Effector memory CD4-positive, alpha-beta T cell (primary cell): ENCODE data around the gene SF3B6.
"Not testable (repeated sequence)": the region's sequence is repeated elsewhere in the genome, so short reads cannot be mapped to it uniquely, and the experiment has no call there.

Experiments used
- DNase-seq, 3 donors: peaks; one replicate each; pipeline ENCODE4 v3.0.0-alpha.2; 2020
- H3K27ac ChIP-seq: 2 replicates; pipeline ENCODE4 v1.7.0; 2013; ENCODE audit warnings: mild to moderate bottlenecking, low read length, moderate library complexity; ENCODE audit not compliant: insufficient read depth, poor library complexity, severe bottlenecking
- H3K27me3 ChIP-seq: replicated peaks from 2 replicates; pipeline ENCODE4 v1.7.0; 2013; ENCODE audit warnings: mild to moderate bottlenecking, low read length; ENCODE audit not compliant: insufficient read depth, control insufficient read depth, poor library complexity, severe bottlenecking
- H3K36me3 ChIP-seq: 2 replicates; pipeline ENCODE4 v1.7.0; 2013; ENCODE audit warnings: mild to moderate bottlenecking, low read length, moderate library complexity; ENCODE audit not compliant: control insufficient read depth, insufficient read depth
- H3K4me1 ChIP-seq: 2 replicates; pipeline ENCODE4 v1.7.0; 2013; ENCODE audit warnings: low read length, mild to moderate bottlenecking; ENCODE audit not compliant: control insufficient read depth, insufficient read depth, poor library complexity, severe bottlenecking
- H3K4me3 ChIP-seq: 2 replicates; pipeline ENCODE4 v1.7.0; 2013; ENCODE audit warnings: low read length, low read depth, mild to moderate bottlenecking; ENCODE audit not compliant: insufficient read depth, poor library complexity, severe bottlenecking
- H3K9me3 ChIP-seq: 2 replicates; pipeline ENCODE4 v1.7.0; 2013; ENCODE audit warnings: mild to moderate bottlenecking, low read length, moderate library complexity; ENCODE audit not compliant: control insufficient read depth

Gene SF3B6

DNA sequence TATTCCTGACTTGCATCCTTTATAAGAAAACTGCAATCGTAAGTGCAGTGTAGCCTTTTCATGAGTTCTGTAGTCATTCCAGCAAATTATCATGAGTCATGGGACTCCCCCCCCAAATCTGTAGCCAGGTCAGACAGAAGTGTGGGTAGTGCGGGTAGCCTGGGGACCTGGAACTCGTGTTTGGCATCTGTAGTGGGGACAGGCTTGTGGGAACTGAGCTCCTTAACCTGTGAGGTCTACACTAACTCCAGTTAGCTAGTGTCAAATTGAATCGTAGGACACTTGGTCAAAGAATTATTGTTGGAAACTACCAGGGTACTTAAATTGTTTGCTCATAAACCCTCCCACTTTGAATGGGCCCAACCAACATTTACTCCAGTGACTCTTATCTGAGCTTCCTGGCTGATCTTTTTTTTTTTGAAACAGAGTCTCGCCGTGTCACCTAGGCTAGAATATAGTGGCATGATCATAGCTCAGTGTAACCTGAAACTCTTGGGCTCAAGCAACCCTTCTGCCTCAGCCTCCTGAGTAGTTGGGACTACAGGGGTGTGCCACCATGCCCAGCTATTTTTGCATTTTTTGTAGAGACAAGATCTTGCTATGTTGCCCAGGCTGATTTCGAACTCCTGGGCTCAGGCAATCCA is 34.7 kb upstream of the SF3B6 start:
- Histone ChIP-seq H3K4me3 (no peak overlapping the region), H3K36me3 (no peaks in the 10 kb centered on the region), H3K4me1 (no peaks in the 10 kb centered on the region), H3K27ac (no peak overlapping the region), H3K27me3 (no peaks in the 10 kb centered on the region), H3K9me3 (no peaks in the 10 kb centered on the region)
- DNase-seq, result no peak

DNA sequence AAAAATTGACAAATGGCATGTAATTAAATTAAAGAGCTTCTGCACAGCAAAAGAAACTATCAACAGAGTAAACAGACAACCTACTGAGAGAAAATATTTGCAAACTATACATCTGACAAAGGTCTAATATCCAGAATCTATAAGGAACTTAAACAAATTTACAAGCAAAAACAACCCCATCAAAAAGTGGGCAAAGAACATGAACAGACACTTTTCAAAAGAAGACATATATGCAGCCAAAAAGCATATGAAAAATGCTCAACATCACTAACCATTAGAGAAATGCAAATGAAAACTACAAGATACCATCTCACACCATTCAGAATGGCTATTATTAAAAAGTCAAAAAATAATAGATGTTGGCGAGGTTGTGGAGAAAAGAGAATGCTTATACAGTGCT is 33.3 kb upstream of the SF3B6 start:
- H3K27me3 ChIP-seq, H3K36me3 ChIP-seq, DNase-seq, H3K4me1 ChIP-seq, H3K4me3 ChIP-seq, H3K27ac ChIP-seq, H3K9me3 ChIP-seq: not testable (repeated sequence)

DNA sequence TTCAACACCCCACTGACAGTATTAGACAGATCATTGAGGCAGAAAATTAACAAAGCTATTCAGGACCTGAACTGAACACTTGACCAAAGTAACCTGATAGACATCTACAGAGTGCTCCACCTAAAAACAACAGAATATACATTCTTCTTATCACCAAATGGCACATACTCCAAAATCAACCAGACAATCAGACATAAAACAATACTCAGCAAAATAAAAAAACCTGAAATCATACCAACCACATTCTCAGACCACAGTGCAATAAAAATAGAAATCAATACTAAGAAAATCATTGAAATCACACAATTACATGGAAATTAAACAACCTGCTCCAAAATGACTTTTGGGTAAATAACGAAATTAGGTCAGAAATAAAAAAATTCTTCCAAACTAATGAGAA is 31.2 kb upstream of the SF3B6 start:
- H3K4me3 ChIP-seq, result no peak overlapping the region
- no peaks in the 10 kb centered on the region for H3K27me3 ChIP-seq
- no peaks in the 10 kb centered on the region for H3K36me3 ChIP-seq
- H3K9me3 ChIP-seq, result no peaks in the 10 kb centered on the region
- H3K27ac ChIP-seq, result no peak overlapping the region
- DNase-seq, result no peak
- no peaks in the 10 kb centered on the region for H3K4me1 ChIP-seq

DNA sequence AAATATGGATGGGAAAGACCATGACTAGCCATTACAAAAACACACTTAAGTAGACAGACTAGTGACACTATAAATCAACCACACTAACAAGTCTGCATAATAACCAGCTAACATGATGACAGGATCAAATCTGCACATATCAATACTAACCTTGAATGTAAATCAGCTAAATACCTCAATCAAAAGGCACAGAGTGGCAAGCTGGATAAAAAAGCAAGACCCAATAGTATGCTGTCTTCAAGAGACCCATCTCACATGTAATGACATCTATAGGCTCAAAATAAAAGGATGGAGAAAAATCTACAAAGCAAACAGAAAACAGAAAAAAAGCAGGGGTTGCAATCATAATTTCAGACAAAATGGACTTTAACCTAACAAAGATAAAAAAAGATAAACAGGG is 30.7 kb upstream of the SF3B6 start:
- no peak for DNase-seq
- H3K4me3 ChIP-seq, result no peak overlapping the region
- no peaks in the 10 kb centered on the region for H3K36me3 ChIP-seq
- no peaks in the 10 kb centered on the region for H3K27me3 ChIP-seq
- no peaks in the 10 kb centered on the region for H3K4me1 ChIP-seq
- H3K9me3 ChIP-seq, result no peaks in the 10 kb centered on the region
- H3K27ac ChIP-seq, result no peak overlapping the region

DNA sequence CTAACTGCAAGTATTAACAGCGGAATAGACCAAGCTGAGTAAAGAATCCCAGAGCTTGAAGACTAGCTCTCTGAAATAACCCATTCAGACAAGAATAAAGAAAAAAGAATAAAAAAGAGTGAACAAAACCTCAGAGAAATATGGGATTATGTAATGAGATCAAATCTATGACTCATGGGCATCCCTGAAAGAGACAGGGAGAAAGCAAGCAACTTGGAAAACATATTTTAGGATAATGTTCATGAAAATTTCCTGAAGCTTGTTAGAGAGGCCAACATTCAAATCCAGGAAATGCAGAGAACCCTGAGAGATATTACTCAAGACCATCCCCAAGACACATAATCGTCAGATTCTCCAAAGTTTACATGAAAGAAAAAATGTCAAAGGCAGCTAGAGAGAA is 29.7 kb upstream of the SF3B6 start:
- H3K4me1 ChIP-seq, result no peaks in the 10 kb centered on the region
- H3K4me3 ChIP-seq, result no peak overlapping the region
- H3K36me3 ChIP-seq, result no peaks in the 10 kb centered on the region
- H3K27ac ChIP-seq, result no peak overlapping the region
- H3K9me3 ChIP-seq, result no peaks in the 10 kb centered on the region
- no peak for DNase-seq
- no peaks in the 10 kb centered on the region for H3K27me3 ChIP-seq

DNA sequence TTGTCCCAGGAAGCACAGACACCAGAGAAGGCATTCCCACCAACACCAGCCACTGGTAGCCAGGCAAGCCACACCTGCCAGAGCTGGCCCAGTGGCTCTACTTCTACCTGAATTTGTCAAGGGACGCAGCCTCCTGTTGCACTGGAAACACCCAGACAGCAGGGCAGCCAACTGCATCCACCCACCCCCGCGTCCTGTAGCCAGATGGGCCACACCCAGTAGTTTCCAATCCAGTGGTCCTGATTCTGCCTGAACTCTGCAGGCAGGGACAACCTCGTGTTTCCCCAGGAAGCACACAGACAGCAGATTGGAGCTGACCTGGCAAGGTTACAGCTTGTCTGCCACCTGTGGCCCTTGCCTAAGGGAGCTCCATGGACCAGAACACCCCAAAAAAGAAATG is 28.8 kb upstream of the SF3B6 start:
- Histone ChIP-seq H3K9me3 (no peaks in the 10 kb centered on the region), H3K36me3 (no peaks in the 10 kb centered on the region), H3K27ac (no peak overlapping the region), H3K4me1 (no peaks in the 10 kb centered on the region), H3K4me3 (no peak overlapping the region), H3K27me3 (no peaks in the 10 kb centered on the region)
- DNase-seq, result no peak

DNA sequence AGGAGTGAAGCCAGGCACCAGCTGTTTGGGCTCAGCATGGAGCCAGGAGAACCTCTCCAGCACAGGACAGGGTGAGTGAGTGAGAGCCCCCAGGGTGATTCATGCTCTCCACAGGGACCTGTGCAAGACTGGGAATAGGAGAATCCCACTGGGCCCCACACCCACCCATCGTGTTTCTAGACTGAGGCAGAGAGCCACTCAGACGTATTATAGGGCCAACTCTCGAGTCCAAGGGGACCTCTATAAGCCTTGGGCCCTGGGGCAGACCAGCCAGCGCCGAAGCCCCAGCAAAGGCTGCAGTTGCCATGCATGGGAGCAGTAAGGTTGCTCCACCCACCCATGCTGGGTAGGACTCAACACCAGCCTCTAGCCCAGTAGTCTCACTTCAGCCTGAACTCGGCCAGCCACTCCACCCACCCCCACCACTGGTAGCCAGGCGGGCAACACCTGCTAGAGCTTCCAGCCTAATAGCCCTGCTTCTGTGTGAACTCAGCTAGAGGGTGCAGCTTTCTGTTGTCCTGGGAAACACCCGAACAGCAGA is 28.1 kb upstream of the SF3B6 start:
- no peak overlapping the region for H3K27ac ChIP-seq
- DNase-seq, result no peak
- no peaks in the 10 kb centered on the region for H3K36me3 ChIP-seq
- H3K4me3 ChIP-seq, result no peak overlapping the region
- H3K27me3 ChIP-seq, result no peaks in the 10 kb centered on the region
- no peaks in the 10 kb centered on the region for H3K9me3 ChIP-seq
- no peaks in the 10 kb centered on the region for H3K4me1 ChIP-seq

DNA sequence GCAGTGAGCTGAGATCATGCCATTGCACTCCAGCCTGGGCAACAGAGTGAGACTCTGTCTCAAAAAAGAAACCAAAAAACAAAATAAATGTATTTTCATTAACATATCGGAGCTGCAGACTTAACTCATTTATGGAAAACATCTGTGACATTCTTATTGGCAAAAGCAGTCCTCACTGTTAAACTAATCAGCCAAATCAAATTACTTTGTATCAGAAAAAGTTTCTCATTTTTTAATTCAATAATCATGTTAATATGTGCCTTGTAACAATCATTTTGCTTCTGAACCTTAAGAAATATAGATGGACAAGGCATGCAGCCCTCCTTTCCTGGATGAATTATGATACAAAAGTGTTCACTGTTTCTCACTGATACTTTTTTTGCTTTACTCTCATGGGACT is 26.6 kb upstream of the SF3B6 start:
- no peak overlapping the region for H3K27ac ChIP-seq
- no peaks in the 10 kb centered on the region for H3K4me1 ChIP-seq
- no peak for DNase-seq
- no peak overlapping the region for H3K4me3 ChIP-seq
- H3K9me3 ChIP-seq, result no peaks in the 10 kb centered on the region
- no peaks in the 10 kb centered on the region for H3K36me3 ChIP-seq
- no peaks in the 10 kb centered on the region for H3K27me3 ChIP-seq

DNA sequence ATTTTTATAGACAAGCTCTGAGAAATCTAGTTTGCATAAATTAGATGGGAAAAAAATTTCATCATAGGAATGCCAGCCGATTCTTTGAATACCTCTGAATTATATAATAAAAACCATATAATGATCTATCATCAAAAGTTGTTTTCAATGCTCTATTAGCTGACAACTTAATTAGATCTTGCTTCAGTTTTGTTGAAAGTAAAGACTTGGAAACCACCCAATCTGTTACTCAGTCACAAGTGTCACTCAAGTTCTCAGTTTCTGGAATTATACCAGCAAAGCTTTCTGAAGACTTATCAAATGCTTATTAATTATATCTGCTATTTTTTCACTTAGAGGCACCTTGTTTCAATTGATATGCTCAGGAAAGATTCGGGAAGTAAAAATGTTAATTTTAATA is 25.9 kb upstream of the SF3B6 start:
- no peaks in the 10 kb centered on the region for H3K9me3 ChIP-seq
- H3K36me3 ChIP-seq, result no peaks in the 10 kb centered on the region
- no peak overlapping the region for H3K27ac ChIP-seq
- DNase-seq, result no peak
- H3K4me1 ChIP-seq, result no peaks in the 10 kb centered on the region
- no peak overlapping the region for H3K4me3 ChIP-seq
- H3K27me3 ChIP-seq, result no peaks in the 10 kb centered on the region

DNA sequence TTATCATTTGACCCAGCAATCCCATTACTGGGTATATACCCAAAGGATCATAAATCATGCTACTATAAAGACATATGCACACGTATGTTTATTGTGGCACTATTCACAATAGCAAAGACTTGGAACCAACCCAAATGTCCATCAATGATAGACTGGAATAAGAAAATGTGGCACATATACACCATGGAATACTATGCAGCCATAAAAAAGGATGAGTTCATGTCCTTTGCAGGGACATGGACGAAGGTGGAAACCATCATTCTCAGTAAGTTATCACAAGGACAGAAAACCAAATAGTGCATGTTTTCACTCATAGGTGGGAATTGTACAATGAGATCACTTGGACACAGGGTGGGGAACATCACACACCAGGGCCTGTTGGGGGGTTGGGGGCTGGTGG is 24.6 kb upstream of the SF3B6 start:
- not testable (repeated sequence) for DNase-seq, H3K9me3 ChIP-seq, H3K36me3 ChIP-seq, H3K4me1 ChIP-seq, H3K27me3 ChIP-seq, H3K27ac ChIP-seq, H3K4me3 ChIP-seq
